HG02610 (cell line): ENCODE results near the gene RPS6KA5.
"Not testable (repeated sequence)": the region's sequence is repeated elsewhere in the genome, so short reads cannot be mapped to it uniquely, and the experiment has no call there.

Experiments used
- ATAC-seq: cut with Tn5 transposase; IDR thresholded peaks from one replicate; pipeline ENCODE4 v1.9.1; 2021; ENCODE audit warnings: mild to moderate bottlenecking, moderate library complexity; ENCODE audit not compliant: unreplicated experiment

RPS6KA5 gene

DNA sequence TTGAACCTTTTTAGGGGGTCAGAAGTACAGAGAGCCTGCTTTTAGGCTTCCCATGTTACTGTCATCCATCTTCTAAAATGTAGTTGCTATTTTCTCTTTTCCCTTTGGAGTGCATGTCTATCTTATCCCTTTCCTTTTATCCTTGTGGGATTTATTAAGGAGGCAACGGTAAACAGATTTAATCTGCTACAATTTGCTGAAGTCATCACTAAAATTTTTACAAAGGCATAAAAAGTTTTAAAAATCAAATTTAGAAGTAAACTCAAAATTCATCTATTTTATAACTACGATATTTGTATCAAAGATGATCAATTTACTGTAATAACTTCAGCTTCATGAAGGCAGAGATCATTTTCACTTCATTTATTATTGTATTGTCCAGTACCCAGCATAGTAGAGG is 118.7 kb downstream of the RPS6KA5 start:
- ATAC-seq = no peak

DNA sequence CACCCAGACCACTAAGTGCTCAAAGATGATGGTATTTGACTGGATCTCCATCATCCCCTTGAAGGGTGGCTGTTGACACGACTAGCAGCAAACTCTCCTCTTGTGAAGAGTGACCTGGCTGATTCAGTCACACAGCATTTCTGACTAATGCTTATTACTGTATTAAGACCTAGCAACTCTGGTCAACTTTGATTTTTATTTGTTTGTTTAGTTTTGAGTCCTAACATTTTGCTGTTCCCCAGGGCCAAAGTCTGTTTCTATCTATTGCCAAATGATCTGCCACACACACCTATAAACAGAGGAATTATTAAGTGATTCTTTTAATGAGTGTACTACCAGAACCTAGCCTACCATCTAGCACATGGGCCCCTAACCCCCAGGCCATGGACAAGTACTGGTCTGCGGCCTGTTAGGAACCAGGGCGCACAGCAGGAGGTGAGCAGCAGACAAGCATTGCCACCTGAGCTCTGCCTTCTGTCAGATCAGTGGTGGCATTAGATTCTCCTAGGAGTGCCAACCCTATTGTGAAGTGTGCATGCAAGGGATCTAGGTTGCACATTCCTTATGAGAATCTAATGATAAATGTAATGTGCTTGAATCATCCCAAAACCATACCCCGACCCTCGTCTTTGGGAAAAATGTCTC is 120.0 kb downstream of the RPS6KA5 start:
- no peak for ATAC-seq

DNA sequence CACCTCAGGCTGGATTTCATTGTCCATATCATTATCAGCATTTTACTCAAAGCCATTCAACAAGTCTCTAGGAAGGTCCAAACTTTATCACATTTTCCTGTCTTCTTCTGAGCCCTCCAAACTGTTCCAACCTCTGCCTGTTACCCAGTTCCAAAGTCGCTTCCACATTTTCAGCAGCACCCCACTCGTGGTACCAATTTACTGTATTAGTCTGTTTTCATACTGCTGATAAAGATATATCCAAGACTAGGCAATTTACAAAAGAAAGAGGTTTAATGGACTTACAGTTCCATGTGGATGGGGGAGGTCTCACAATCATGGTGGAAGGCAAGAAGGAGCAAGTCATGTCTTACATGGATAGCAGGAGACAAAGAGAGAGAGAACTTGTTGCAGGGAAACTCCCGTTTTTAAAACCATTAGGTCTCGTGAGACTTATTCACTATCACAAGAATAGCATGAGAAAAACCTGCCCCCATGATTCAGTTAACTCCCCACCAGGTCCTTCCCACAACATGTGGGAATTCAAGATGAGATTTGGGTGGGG is 121.1 kb downstream of the RPS6KA5 start:
- not testable (repeated sequence) for ATAC-seq

DNA sequence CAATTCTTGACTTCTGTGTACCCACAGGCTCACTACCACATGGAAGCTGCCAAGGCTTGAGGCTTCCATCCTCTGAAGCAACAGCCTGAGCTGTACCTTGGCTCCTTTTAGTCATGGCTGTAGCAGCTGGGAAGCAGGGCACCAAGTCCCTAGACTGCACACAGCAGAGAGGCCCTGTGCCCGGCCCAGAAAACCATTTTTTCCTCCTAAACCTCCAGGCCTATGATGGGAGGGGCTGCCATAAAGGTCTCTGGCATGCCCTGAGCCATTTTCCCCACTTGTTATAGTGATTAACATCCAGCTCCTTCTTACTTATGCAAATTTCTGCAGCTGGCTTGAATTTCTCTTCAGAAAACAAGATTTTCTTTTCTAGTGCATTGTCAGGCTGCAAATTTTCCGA is 121.8 kb downstream of the RPS6KA5 start:
- ATAC-seq = no peak

DNA sequence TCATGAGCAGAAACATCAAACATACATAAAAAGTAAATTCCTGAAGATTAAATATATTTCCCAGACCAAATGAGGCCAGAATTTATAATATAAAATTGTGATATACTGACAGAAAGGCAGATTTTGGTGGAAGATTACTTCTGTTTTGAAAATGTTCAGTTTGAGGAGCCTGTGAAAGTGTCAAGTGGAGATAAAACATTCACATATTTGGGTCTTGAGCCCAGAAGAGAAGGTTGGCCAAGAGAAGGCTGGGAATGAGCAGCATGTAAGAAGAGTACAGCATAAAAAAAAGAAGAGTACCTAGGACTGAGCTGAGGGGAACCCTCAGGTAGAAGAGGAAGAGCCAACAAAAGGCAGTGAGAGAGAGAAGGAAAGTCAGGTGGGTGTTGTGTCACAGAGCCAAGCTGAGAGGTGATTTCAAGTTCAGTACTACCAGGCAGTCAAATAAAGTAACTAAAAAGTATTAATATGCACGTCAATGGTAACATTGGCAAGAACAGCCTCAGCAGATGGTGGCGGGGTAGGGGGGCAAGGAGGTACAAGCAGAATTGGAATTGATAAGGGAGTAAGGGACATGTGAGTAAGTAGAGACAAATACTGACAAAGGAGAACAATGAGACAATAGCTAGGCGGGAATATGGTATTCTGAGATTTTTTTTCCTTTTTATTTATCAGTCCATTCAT is 123.5 kb downstream of the RPS6KA5 start:
- ATAC-seq = no peak

DNA sequence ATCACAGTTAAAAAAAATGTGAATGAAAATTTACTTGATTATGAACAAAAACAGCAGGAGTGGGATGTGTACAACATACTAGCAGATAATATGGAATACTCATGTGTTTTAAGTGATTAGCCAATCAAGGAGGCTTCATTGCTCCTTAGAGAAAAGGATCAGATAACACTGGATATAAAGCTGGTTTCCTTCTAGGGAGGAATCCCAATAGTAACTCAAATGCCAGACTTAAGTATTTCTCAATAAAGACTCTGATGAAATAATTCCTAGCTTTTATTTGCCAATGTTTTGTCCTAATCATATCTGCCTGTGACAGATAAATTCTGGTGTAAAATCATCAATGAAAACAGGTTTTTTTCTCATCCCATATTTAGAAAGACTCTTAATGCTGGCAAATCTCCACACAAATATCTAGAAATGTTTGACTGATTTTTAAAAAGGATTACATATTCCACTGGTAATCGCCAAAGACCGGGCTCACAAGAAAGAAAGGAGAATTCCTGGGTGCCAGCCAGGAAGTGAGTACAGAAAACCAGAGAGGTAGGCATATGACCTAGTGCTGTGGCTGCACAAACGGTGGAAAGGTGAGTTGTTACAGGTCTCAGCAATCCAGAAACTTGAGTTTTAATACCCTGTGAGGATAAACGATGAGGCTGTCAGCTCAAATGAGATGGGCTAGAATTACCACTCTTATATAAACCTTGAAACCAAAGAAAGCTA is 135.7 kb downstream of the RPS6KA5 start:
- ATAC-seq = no peak

DNA sequence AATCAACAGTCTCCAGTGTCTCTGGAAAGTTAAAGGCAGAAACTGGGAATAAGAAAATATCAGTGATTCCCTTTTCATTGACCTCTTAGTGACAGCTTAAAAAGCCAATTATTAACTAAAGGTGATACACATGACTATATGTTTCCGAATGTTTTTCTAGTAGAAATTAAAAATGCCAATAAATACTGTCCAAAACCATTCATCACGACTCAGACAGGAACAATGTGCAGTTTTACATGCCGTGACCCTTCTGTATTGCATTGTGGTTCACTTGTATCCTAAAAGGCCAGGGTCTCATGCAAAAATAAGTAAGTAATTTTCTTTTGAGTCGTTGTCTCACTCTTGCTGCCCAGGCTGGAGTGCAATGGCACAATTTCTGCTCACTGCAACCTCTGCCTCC is 138.3 kb downstream of the RPS6KA5 start:
- ATAC-seq = no peak

DNA sequence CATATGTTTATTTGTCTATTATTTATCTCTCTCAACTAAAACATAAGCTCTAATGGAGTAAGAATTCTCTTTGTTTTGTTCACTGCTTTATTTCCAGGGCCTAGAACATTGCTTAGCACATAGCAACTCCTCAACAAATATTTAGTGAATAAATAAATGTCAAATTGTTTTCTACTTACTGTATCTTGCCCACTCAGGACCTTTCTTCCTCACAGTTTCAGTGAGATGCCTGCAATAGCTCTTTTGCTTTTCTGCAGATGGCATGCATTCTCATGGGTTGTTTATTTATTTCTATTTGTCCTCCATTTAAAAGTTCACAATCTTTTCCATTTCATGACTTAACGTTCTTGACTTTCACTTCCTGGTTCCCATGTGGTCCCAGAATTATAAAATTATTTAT is 149.3 kb downstream of the RPS6KA5 start:
- no peak for ATAC-seq

DNA sequence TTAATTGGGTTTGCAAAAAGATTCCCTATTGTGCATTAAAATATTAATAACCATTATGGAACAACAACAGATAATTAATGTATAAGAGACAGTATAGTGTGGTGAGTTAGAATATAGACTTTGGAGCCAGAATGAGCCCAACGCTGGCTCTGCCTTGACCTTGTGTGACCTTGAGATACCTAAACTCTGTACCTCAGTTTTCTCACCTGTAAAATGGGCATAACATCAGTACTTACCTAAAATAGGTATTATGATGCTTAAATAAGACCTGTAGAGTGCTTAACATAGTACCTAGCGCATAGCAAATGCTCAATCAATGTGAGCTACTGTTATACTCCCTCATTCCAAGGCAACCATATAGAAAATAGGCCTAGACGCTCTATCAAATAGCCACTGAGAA is 153.3 kb downstream of the RPS6KA5 start:
- ATAC-seq = no peak

DNA sequence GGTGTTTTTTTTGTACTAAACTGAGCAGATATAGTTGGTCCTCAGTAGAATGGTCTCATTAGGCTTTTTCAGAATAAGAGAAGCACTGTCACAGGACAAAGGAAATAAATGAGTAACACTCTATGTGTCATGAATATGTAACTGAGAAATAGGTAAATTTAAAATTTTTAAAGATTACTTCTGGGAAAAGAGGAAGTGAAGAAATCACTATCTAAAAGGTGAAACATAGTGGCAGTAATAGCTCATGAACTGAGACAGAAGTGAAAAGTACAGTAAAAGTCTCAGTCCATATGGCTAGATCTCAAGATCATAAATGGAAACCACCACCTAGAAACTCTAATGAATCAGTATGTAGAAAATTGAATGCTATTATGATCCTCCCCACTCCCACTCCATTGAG is 154.9 kb downstream of the RPS6KA5 start:
- ATAC-seq = peak; percentile 83

DNA sequence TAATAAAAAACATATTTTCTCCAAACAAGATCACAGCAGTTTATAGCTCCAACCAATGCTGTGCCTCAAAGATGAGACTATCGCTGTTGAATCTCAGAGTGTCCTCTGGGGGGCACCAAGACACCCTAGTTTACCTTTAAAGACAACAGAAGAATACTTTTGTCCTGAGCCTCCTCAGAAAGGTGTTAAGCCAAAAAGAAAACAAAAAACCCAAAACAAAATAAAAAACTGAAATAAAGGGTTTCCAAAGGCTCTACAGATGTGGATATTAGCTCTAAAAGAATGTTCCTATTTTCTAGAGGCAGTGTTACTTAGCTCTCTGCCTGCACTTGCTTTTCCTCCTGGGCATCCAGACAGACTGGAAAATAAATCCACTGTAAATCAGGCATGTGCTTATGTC is 157.3 kb downstream of the RPS6KA5 start:
- ATAC-seq = peak; percentile 54

DNA sequence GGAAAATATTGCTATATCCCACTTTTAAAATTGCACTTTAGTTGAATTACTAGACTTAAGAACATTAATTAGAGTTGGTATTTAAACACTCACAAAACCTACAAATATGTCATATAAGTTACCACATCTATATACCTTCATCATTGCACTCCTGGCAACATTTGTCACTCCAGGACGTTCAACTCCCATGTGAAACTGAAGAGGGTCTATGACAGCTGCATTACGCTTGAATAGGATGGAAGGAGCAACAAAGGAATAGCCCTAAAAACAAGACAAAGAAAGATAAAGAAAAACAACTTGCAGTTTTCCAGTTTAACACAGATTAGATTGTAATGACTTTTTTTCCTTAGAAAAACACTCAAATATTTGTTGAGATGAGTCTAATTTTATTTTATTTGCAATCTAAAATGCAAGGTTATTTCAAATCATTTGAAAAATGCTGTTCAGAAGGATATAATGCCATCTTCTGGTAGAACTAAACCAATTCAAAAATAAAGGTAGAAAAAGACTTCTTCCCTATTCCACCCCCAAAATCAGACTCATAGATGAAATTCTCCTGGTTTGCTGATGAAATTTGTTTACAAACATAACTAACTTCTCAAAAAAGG is 159.9 kb downstream of the RPS6KA5 start:
- ATAC-seq = no peak

DNA sequence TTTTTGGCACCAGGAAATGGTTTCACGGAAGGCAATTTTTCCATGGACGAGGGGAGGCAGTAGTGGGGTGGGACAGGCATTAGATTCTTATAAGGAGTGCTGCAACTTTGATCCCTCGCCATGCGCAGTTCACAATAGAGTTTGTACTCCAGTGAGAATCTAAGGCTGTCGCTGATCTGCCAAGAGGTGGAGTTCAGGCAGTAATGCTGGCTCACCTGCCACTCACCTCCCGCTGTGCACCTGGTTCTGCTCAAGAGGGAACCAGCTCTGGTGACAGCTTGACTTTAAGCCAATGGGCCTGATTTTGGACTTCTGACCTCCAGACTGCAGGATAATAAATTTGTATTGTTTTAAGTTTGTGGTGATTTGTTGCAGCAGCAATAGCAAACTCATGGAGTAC is 163.4 kb downstream of the RPS6KA5 start:
- no peak for ATAC-seq

DNA sequence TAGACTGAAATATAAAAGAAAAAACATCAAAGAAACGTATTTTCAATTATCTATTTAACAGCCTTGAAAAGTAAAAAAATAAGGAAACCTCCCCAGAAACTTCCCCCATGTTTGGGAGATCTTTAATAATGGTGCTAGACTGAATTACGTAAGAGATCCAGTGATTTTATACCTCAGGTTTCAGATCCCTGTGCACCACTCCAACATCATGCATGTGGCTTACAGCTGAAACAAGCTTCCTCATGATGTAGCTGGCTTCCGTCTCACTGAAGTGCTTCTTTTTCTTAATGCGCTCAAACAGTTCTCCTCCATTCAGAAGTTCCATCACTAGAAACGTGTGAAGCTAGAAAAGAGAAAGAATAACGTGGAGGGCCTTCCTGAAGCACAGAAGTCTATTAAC is 166.2 kb downstream of the RPS6KA5 start:
- ATAC-seq = no peak

DNA sequence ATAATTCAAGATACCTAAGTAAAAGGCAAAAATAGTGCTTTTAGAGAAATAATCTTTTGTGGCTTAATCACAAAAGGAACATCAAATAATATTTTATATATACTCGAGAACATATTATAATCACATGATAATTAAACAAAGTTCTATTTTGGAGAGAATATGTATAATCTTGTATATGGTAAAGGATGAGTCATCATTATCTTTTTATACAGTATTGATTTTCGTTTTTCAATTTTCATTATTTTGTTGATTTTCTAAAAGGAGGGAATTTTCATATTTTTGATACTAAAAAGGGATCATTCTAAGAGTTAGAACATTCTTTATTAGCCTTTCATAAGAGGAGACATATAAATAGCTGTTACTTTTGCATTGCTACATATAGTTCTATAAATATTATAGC is 166.9 kb downstream of the RPS6KA5 start:
- no peak for ATAC-seq

DNA sequence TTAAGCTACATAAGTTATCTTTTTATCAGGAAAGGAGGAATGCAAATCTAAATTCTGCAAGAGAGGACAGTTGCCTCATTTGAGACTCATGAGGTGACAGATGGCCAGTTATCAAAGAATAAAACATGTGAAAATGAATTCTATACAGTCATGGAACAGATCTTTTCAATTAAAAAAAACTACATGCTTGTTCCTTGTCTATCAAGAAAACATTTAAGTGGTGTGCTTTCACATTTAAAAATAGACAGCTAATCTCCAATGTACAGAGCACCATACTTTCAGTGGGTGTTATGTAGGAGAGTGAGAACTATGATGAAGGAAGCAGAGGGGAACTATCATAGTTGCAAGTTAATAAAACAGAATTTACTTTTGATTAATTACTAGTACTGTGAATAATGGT is 167.5 kb downstream of the RPS6KA5 start:
- ATAC-seq = no peak

DNA sequence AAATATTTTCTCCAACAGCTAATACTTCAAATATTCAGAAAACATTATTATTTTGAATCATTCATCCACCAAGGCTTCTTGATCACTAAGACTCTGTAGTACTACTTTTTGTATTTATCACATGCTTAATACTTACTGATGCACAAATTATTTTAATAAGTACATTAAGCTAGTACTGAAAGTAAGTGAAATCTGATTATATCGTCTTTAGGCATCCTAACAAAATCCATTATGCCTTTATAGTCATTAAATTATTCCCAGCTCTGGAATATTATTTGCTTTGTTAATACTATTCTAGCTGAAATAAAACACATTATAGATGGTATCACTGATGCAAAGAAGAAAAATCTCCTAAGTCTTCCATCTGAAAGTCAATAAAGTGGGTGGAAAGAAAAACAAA is 169.1 kb downstream of the RPS6KA5 start:
- ATAC-seq = no peak

DNA sequence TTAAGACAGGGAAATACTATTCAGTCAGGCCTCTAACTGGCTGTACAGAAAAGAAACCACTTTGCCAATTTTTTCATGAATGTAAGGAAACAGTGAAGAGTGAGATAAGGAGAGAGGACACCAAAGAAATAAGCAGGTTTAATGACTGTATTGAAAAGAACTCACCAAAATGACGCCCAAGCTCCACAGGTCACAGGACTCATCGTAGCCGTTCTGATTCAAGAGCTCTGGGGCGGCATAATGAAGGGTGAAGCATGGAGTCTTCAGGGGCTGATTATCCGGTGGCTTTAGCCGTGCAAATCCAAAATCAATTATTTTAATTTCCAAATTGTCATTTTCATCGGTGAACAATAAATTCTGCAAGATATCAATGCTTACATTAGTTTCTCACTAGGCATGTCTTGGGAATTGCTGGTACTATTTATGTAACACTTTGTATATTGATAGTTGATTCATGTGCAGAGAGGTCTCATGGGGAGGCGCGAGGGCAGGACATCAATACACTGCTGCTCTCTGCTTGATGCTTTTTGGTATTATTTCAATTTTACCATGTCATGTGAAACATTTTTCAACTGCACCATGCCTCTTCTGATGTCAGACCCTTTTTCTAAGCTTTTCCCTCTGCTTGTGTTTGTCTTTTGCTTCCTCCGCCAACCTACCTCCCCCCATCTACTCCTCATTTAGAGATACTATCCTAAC is 170.0 kb downstream of the RPS6KA5 start:
- ATAC-seq = no peak

DNA sequence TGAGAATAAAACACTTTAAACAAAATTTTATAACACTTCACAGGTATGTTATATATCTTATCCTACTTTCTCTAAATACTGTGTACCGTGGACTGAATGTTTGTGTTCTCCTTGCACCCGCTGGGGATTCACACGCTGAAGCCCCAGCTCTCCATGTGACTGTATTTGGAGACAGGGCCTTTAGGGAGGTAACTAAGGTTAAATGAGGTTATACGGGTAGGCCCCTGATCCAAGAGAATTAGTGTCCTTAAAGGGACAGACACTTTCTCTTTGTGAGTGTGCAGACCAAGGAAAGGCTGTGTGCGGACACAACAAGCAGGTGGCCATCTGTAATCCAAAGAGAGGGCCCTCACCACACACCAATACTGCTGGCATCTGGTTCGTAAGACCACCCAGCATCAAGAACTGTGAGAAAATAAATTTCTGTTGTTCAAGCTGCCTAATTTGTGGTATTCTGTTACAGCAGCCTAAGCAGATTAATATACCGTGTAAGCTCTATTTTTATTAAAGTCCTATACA is 174.1 kb downstream of the RPS6KA5 start:
- no peak for ATAC-seq

DNA sequence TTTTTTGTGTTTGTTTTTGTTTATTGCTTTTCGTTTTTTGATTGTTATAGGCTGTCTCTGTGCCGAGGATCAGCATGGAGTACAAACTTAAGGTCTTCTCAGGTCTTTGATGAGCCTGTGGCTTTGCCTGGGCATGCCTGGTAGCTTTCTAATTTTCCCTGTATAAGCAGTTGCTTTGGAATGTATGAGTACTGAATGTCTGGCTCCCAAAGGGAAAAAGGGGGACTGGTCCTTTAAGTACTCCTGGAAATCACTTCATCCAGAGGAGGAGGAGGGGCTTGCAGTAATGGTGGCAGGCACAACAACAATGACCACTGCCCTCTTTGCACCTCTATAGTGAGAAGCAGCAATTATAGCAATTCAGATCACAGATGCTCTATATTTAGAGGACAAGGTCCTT is 176.7 kb downstream of the RPS6KA5 start:
- no peak for ATAC-seq

DNA sequence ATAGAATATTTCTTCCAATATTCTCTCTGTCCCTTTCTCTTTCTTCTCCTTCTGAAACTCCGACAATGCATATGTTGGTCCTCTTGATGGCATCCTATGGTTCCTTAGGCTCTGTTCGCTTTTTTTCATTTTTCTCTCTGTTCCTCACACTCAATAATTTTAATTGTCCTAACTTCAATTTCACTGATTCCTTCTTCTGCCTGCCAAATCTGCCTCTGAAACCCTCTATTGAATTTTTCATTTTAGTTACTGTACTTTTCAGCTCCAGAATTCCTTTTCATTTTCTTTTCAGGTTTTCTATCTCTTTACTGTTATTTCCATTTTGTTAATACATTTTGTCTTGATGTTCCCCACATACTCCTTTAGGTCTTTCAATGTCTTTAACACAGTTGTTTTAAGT is 177.2 kb downstream of the RPS6KA5 start:
- ATAC-seq = no peak
